H1 (cell line): ENCODE data around the gene RUFY3. TPM values are rescaled to one million over a fixed set of nuclear protein-coding genes. Genes with fewer than 3 reads are reported as not detected.
"Not testable (repeated sequence)": the region's sequence is repeated elsewhere in the genome, so short reads cannot be mapped to it uniquely, and the experiment has no call there.

Experiments
- CTCF ChIA-PET: fragments of 300-600 bp; sonication (Branson Sonifier 250); formaldehyde crosslinking; loops from one replicate; lab custom pipeline; 2021; ENCODE audit not compliant: partially characterized antibody; lab: Charles Lee
- POLR2A ChIA-PET: fragments of 300-600 bp; sonication (Branson Sonifier 250); formaldehyde crosslinking; loops from one replicate; lab custom pipeline; 2021; ENCODE audit warnings: inconsistent platforms; ENCODE audit not compliant: partially characterized antibody; lab: Charles Lee
- DNase-seq, 2 experiments: peaks; one replicate each; pipeline versions ENCODE4 v3.0.0 to v3.0.0-alpha.2; 2010 to 2022; ENCODE audit warnings: low spot score in 2 of 2, low read depth in 1 of 2, mixed read lengths in 1 of 2
- FAIRE-seq: peaks from 2 replicates; lab custom pipeline; 2011; peaks lifted over from hg19 to GRCh38; lab: Jason Lieb, UNC
- H2AFZ ChIP-seq: 2 replicates; pipeline ENCODE4 v1.8.1; 2012; ENCODE audit warnings: low read length, inconsistent platforms
- H2AK5ac ChIP-seq: 2 replicates; pipeline ENCODE4 v1.6.1; 2013; ENCODE audit warnings: low read depth, low read length
- H2BK120ac ChIP-seq: replicated peaks from 2 replicates; pipeline ENCODE3; 2013; ENCODE audit warnings: low read depth, low read length, inconsistent platforms
- H2BK12ac ChIP-seq: 2 replicates; pipeline ENCODE4 v1.6.1; 2013; ENCODE audit warnings: low read depth, low read length
- H2BK15ac ChIP-seq: 2 replicates; pipeline ENCODE4 v1.6.1; 2013; ENCODE audit warnings: low read length
- H2BK20ac ChIP-seq: 2 replicates; pipeline ENCODE4 v1.6.1; 2013; ENCODE audit warnings: low read length
- H2BK5ac ChIP-seq: 2 replicates; pipeline ENCODE4 v1.6.1; 2013; ENCODE audit warnings: low read depth, low read length
- H3K14ac ChIP-seq: 2 replicates; pipeline ENCODE4 v1.6.1; 2013; ENCODE audit warnings: inconsistent platforms; ENCODE audit not compliant: insufficient read length
- H3K18ac ChIP-seq: 2 replicates; pipeline ENCODE4 v1.6.1; 2013; ENCODE audit warnings: low read length; ENCODE audit errors: extremely low read depth
- H3K23ac ChIP-seq: 2 replicates; pipeline ENCODE4 v1.6.1; 2013; ENCODE audit warnings: inconsistent platforms; ENCODE audit not compliant: insufficient read length
- H3K23me2 ChIP-seq: 2 replicates; pipeline ENCODE4 v1.6.1; 2013; ENCODE audit warnings: low read depth, low read length
- H3K27ac ChIP-seq: 2 replicates; pipeline ENCODE4 v1.6.1; 2011; ENCODE audit warnings: low read depth, low read length, inconsistent platforms
- H3K27me3 ChIP-seq, 4 experiments: replicated peaks in 1 of 4; 1 replicate in 1 of 4; 2 replicates in 3 of 4; pipeline versions ENCODE4 v1.6.1 to v1.8.1; 2011 to 2013; ENCODE audit warnings: low read length in 3 of 4, mild to moderate bottlenecking in 3 of 4, inconsistent platforms in 2 of 4, mixed read lengths in 2 of 4, moderate library complexity in 1 of 4; ENCODE audit not compliant: control insufficient read depth in 3 of 4, insufficient read depth in 3 of 4; ENCODE audit errors: extremely low read depth in 1 of 4
- H3K36me3 ChIP-seq, 4 experiments: 2 replicates each; pipeline versions ENCODE4 v1.6.1 to v1.8.1; 2011 to 2013; ENCODE audit warnings: mild to moderate bottlenecking in 4 of 4, low read length in 3 of 4, moderate library complexity in 2 of 4, control low read depth in 1 of 4, inconsistent platforms in 1 of 4; ENCODE audit not compliant: insufficient read depth in 4 of 4, control insufficient read depth in 2 of 4
- H3K4ac ChIP-seq: replicated peaks from 2 replicates; pipeline ENCODE3; 2013; ENCODE audit warnings: low read length, low read depth, mixed read lengths, inconsistent platforms; ENCODE audit not compliant: insufficient read length
- H3K4me1 ChIP-seq, 4 experiments: replicated peaks in 1 of 4; 1 replicate in 1 of 4; 2 replicates in 3 of 4; pipeline versions ENCODE4 v1.6.1 to v1.8.1; 2011 to 2013; ENCODE audit warnings: low read length in 3 of 4, inconsistent platforms in 2 of 4, mixed read lengths in 1 of 4; ENCODE audit not compliant: insufficient read depth in 4 of 4, control insufficient read depth in 3 of 4
- H3K4me2 ChIP-seq, 2 experiments: 2 replicates each; pipeline versions ENCODE4 v1.6.1 to v1.8.1; 2011 to 2013; ENCODE audit warnings: low read depth in 2 of 2, low read length in 2 of 2, control low read depth in 1 of 2, inconsistent platforms in 1 of 2, mild to moderate bottlenecking in 1 of 2; ENCODE audit not compliant: insufficient read depth in 1 of 2
- H3K4me3 ChIP-seq, 4 experiments: fragments of 200-600, 300-600 bp in 1 of 4; sonication (generic), shearing (Covaris generic), sonication (Bioruptor Twin) in 1 of 4; 2 replicates each; pipeline versions ENCODE4 v1.5.1 to v1.8.1; 2011 to 2016; ENCODE audit warnings: low read length in 4 of 4, low read depth in 3 of 4, control low read depth in 2 of 4, inconsistent platforms in 2 of 4, mild to moderate bottlenecking in 2 of 4, mixed read lengths in 1 of 4, moderate library complexity in 1 of 4; ENCODE audit not compliant: insufficient read depth in 2 of 4; ENCODE audit errors: extremely low read depth in 1 of 4
- H3K56ac ChIP-seq: replicated peaks from 2 replicates; pipeline ENCODE3; 2013; ENCODE audit warnings: low read depth, mild to moderate bottlenecking, mixed read lengths, low read length, inconsistent platforms; ENCODE audit not compliant: insufficient read length
- H3K79me1 ChIP-seq: 2 replicates; pipeline ENCODE4 v1.6.1; 2013; ENCODE audit warnings: low read depth, low read length, control low read depth
- H3K79me2 ChIP-seq, 2 experiments: 2 replicates each; pipeline versions ENCODE4 v1.6.1 to v1.8.1; 2012 to 2013; ENCODE audit warnings: low read length in 2 of 2, mild to moderate bottlenecking in 2 of 2, inconsistent platforms in 1 of 2; ENCODE audit not compliant: insufficient read depth in 2 of 2, control insufficient read depth in 1 of 2
- H3K9ac ChIP-seq, 4 experiments: replicated peaks in 1 of 4; 1 replicate in 1 of 4; 2 replicates in 3 of 4; pipeline versions ENCODE4 v1.6.1 to v1.8.1; 2011 to 2013; ENCODE audit warnings: low read depth in 3 of 4, low read length in 3 of 4, control low read depth in 2 of 4, mild to moderate bottlenecking in 2 of 4, moderate library complexity in 2 of 4, inconsistent platforms in 1 of 4; ENCODE audit errors: extremely low read depth in 1 of 4
- H3K9me3 ChIP-seq, 2 experiments: 2 replicates each; pipeline versions ENCODE4 v1.6.1 to v1.8.1; 2012 to 2013; ENCODE audit warnings: mild to moderate bottlenecking in 2 of 2, moderate library complexity in 2 of 2, control low read depth in 1 of 2, inconsistent platforms in 1 of 2, low read depth in 1 of 2, low read length in 1 of 2, mixed read lengths in 1 of 2; ENCODE audit not compliant: insufficient read depth in 2 of 2
- H4K20me1 ChIP-seq, 2 experiments: replicated peaks in 1 of 2; 2 replicates each; pipeline versions ENCODE3 to v1.8.1; 2011 to 2013; ENCODE audit warnings: inconsistent platforms in 2 of 2, low read length in 2 of 2, mild to moderate bottlenecking in 1 of 2; ENCODE audit not compliant: insufficient read depth in 2 of 2, control insufficient read depth in 1 of 2
- H4K5ac ChIP-seq: 2 replicates; pipeline ENCODE4 v1.6.1; 2013; ENCODE audit warnings: low read length, low read depth, mixed read lengths, inconsistent platforms; ENCODE audit not compliant: insufficient read length
- H4K8ac ChIP-seq: 2 replicates; pipeline ENCODE4 v1.8.0; 2013; ENCODE audit warnings: mild to moderate bottlenecking, moderate library complexity, low read length, inconsistent platforms; ENCODE audit not compliant: insufficient read depth; ENCODE audit errors: extremely low read depth
- H4K91ac ChIP-seq: replicated peaks from 2 replicates; pipeline ENCODE3; 2013; ENCODE audit warnings: low read length, mixed read lengths, inconsistent platforms; ENCODE audit not compliant: insufficient read length
- WGBS, 2 experiments: shearing (Covaris generic) in 1 of 2; methylation state at CpG; one replicate each; pipeline versions ENCODE4 v1.1.6 to v1.1.7; 2013 to 2015; ENCODE audit warnings: low lambda C conversion rate in 2 of 2, mixed read lengths in 2 of 2, inconsistent platforms in 1 of 2, low coverage in 1 of 2, missing lambda C conversion rate in 1 of 2; ENCODE audit not compliant: insufficient replicate concordance in 2 of 2, insufficient coverage in 1 of 2, insufficient read length in 1 of 2; ENCODE audit errors: extremely low coverage in 1 of 2, missing lambda C conversion rate in 1 of 2; 5-methylcytosine and 5-hydroxymethylcytosine counted together
- polyA plus RNA-seq, 7 experiments: library from polyadenylated mRNA; depleted of rRNA in 3 of 7; stranded (reverse) in 5 of 7; unstranded in 2 of 7; fragments of >200 nt in 5 of 7; fragments of 200-250 nt in 2 of 7; gene quantifications; 1 replicate in 5 of 7; 2 replicates in 1 of 7; 4 replicates in 1 of 7; pipeline versions ENCODE4 v1.2.1 to v1.2.3, GENCODE V29; 2011 to 2013; ENCODE audit warnings: missing spikeins in 2 of 7, mixed read lengths in 2 of 7
- total RNA-seq: library from RNA; stranded (reverse); fragmentation: NEBNext Ultra II Directional; extraction: Animal tissue kit (Norgen Biotek cat#: 25700); gene quantifications from 2 replicates; pipeline ENCODE4 v1.2.1, GENCODE V29; 2021

The RUFY3 gene
- total and polyA plus RNA-seq, 2 of the 8 experiments (the other 6 are each of a cell fraction or from before 2014, with no cell fraction given) = 7.8 to 33.1 TPM

DNA sequence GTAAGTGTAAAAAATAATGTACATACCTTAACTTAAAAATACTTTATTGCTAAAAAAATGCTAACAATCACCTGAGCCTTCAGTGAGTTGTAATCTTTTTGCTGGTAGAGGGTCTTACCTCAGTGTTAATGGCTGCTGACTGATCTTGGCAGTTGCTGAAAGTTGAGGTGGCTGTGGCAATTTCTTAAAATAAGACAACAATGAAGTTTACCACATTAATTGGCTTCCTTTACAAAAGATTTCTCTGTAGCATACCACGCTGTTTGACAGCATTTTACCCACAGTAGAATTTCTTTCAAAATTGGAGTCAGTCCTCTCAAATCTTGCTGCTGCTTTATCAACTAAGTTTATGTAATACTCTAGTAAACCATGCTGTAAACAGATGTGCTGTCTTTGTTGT lies 47.6 kb downstream of the RUFY3 start:
- CTCF ChIA-PET = not testable (repeated sequence)
- WGBS, 2 experiments = 90% methylated on average over 1 of the region's 1 CpG; no CpG with 5 or more reads in 1 of the 2 experiments

More for the DNA sequence above, 47.6 kb downstream of the RUFY3 start:
- H3K36me3 ChIP-seq, DNase-seq, H3K23me2 ChIP-seq, H3K9me3 ChIP-seq, FAIRE-seq, H2BK12ac ChIP-seq, H4K5ac ChIP-seq, H2BK5ac ChIP-seq, H3K4me3 ChIP-seq, POLR2A ChIA-PET, H3K23ac ChIP-seq, H2BK120ac ChIP-seq, H2AFZ ChIP-seq, H3K27me3 ChIP-seq, H3K18ac ChIP-seq, H3K27ac ChIP-seq, H3K14ac ChIP-seq, H2BK20ac ChIP-seq, H3K56ac ChIP-seq, H3K79me1 ChIP-seq, H2AK5ac ChIP-seq, H2BK15ac ChIP-seq, H3K9ac ChIP-seq, H4K8ac ChIP-seq, H4K20me1 ChIP-seq, H4K91ac ChIP-seq, H3K4ac ChIP-seq, H3K79me2 ChIP-seq, H3K4me1 ChIP-seq, H3K4me2 ChIP-seq: not testable (repeated sequence)
